ENCODE data around the gene RETREG2.

- TF ChIP-seq CTCF (IDR thresholded peaks at IDR 0.05) (no peak), EZH2phosphoT487 (IDR thresholded peaks at IDR 0.05) (no peak)
Measured at GRCh38 chr2:219197388-219197787, 19.3 kb downstream of the RETREG2 start.

Data from neural progenitor cell (in vitro differentiated cells).